ENCODE results near the gene EFCAB11. TPM values are rescaled to one million over a fixed set of nuclear protein-coding genes. Genes with fewer than 3 reads are reported as not detected.

The EFCAB11 gene
- total and polyA plus RNA-seq, 9 of the 15 experiments (the other 6 are each of a cell fraction or from before 2014, with no cell fraction given) = 13.4 to 37.9 (median 17.4) TPM

GRCh38 chr14:89910691-89911009, 43.9 kb downstream of the EFCAB11 start:
- WGBS (ENCODE audit: insufficient coverage, low coverage, missing lambda C conversion rate) = 54% methylated on average over 4 of the region's 5 CpGs
- Histone ChIP-seq H3K9me3 (replicated peaks; ENCODE audit: control insufficient read depth, insufficient read depth, low read depth, low read length) (no peaks in the 10 kb centered on the region), H4K20me1 (replicated peaks; ENCODE audit: control insufficient read depth, insufficient read depth, low read length) (no peaks in the 10 kb centered on the region), H3K36me3 (ENCODE audit: control insufficient read depth, insufficient read depth, low read length) (no peaks in the 10 kb centered on the region), H3K79me2 (ENCODE audit: control insufficient read depth, insufficient read depth, low read length) (no peaks in the 10 kb centered on the region), H3K27ac (ENCODE audit: extremely low read depth, low read depth, low read length) (no peak overlapping the region), H3K9me1 (ENCODE audit: control insufficient read depth, insufficient read depth, low read length) (no peaks in the 10 kb centered on the region), H3K4me1 (replicated peaks in 1 of 2; ENCODE audit: control insufficient read depth in 2 of 2, insufficient read depth in 2 of 2, low read length in 2 of 2) (no peaks in the 10 kb centered on the region), H3K4me2 (ENCODE audit: insufficient read depth, low read length) (no peak overlapping the region), H3K4me3 (no peak overlapping the region), H3K27me3 (ENCODE audit: control insufficient read depth in 2 of 2, insufficient read depth in 2 of 2, low read length in 2 of 2) (no peaks in the 10 kb centered on the region), H3K9ac (ENCODE audit: insufficient read depth in 1 of 2, low read depth in 2 of 2, low read length in 2 of 2) (no peak overlapping the region), H2AFZ (ENCODE audit: low read depth, low read length) (no peak overlapping the region)
- ChIA-PET POLR2A (no interaction called here), CTCF (ENCODE audit: low intra/inter-chr PET ratio) (no interaction called here)
- no peak for ATAC-seq
- FAIRE-seq = no peak
- no peak for TF ChIP-seq HDAC8 (tag; IDR thresholded peaks at IDR 0.05)
- no peak for TF ChIP-seq CHCHD3 (CRISPR knock-in tag; IDR thresholded peaks at IDR 0.05)
- TF ChIP-seq STAT6 (CRISPR knock-in tag; IDR thresholded peaks at IDR 0.05) = no peak
- TF ChIP-seq ZNF232 (CRISPR knock-in tag; IDR thresholded peaks at IDR 0.05) = no peak
- TF ChIP-seq NKRF (IDR thresholded peaks at IDR 0.05; ENCODE audit: borderline replicate concordance) = no peak
- no TSS peak for BruUV-seq (replicated peaks)
- intact Hi-C loops (cut with micrococcal nuclease) (loop anchor here (5.0 to 10.0 kb wide), 2 partner anchors 136 to 883 kb away; no protein-coding TSS in a partner anchor), in situ Hi-C loops (cut with MboI) (no loop called here)
- DNase-seq (ENCODE audit: extremely low read depth in 1 of 4, low spot score in 3 of 4) = no peak
